ENCODE results near the gene EVA1A.

EVA1A gene

DNA sequence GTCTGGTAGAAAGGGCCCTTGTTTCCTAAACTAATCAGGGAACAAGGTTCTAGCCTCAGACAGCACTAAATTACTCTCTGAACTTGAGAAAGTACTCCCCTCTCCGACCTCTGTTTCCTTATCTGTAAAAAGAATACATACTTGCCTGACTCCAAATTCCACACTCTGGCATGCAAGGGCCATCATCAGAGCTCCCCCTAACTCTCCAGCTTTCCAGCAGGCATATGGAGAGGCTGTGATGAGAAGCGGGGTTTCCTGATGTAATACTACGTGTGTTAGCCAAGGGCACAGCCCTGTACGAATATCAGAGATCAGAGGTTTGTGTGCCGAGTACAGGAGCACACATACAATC, 1.8 kb upstream of the EVA1A start:
- no peak for DNase-seq (ENCODE audit: low read depth)

DNA sequence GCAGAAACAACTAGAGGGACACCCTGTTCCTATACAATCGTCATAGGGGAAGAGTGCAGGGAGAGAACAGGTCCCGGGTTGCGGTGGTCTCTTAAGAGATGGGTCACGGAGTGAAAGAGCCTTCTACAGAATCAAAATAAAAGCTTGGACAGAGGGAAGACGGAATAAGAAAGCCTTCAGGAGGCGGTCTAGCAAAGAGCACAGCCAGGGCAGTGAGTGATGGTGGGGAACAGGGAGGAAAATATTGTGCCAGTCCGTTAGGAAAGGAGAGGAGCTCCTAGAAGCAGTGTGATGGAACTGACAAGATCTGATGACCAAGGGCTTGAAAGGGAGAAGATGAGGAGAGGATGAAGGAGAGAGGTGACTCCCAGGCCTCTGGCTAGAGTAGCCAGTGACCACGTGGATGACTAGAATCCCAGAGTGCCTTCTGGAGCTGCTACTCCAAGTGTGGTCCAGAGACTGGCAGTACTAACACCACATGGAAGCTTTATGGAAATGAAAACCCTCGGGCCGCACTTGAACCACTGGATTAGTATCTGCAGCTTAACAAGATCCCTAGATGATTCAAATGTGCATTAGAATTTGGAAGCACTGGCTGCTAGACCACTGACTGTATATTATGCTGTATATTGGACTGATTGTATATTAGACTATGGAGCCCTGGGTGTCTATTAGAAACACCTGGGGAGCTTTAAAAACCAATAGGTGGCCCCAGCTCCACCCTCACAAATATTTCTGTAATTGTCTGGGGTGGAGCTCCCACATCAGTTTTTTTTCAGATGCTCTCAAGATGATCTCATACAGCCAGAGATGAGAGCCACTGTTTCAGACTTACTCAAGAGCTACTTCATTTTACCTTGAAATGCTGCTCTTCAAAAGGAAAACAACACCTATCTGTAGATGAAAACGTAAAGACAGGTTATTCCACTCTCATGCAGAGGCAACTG, 1.1 kb upstream of the EVA1A start:
- no peak for DNase-seq (ENCODE audit: low read depth)

DNA sequence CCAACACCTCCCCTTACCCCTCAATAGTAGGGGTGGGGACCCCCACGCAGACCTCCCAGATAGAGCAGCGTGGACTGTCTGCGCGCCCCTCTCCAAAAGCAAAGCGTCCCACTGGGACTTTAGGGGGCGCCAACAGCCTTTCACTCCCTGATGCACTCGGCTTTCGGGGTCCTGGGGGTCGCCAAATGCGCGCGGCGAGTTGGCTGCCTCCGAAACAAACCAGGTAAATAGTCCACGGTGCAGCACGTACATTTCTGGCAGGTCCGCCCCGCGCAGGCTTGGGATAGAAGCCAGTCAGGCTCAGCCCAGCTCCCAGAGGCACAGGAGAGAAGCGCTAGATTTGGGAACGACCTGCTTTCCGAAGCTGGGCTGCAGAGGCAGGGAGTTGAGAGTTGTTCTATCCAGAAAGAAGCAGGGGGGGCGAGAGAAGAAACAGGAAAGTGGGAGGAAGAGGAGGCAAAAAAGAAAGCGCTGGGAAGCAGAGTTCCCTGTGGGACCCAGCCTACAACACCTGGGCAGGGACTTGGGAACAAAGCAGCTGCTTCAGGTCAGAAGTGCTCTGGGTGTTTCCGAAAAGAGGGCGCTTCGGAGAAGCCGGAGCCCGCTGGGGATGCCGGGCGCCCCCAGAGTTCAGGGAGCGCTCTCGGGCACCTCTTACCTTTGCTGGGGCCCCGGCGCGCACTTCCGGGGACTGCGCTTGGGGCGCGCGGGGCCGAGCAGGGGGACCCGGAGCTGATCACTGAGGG, 544 bp downstream of the EVA1A start:
- DNase-seq (ENCODE audit: low read depth), result no peak

DNA sequence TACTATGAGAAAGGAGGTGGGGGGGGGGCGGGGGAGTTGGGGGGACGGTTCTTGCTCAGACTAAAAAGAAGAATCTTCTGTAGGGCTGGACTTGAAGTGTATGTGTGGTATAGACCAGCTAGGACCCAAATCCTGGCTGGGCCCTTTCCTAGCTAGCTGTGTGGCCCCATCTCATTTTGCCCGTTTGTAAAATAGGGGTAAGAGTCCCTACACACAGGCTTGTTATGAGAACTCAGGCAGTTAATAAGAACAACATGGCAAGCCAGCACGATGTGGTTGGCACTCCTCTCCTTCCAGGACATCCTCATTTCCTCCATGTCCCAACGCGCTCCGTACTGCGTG, 1.1 kb downstream of the EVA1A start:
- DNase-seq (ENCODE audit: low read depth), result no peak

DNA sequence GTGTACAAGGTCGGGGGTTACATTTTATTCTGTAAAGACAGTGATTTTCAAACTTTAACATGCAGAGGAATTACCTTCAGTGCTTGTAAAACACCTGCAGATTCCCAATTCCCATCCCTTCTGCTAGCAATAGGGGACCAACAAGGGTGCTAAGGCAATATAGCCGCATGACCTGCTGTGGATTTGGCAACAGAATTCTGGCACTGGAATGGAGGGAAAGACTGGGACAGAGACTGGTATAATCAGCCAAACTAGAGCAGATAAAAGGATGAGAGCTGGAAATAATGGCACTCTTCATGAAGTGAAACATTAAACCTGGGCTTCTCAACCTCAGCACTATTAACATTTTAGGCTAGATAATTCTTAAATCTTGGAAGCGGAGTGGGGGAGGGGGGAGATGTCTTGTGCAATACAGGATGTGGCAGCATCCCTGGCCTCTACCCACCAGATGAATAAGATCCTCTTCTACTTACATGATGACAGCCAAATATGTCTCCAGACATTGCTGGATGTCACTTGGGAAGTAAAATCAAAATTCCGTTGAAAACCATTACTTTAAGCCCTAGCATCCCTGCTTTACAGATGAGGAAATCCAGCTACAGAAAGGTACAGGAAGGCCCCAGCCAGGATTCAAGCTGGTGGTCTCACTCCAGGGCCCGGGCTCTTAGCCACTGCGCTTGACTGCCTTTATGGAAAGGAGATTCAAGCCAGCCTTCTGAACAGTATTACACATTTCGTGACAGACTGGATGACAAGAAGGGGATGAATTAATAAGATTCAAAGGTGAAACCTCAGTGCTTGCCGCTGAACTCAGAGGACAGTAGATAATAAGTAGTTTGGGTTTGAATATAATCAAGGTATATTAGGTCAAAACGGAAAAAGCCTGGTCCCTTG, 1.7 kb downstream of the EVA1A start:
- no peak for DNase-seq (ENCODE audit: low read depth)

DNA sequence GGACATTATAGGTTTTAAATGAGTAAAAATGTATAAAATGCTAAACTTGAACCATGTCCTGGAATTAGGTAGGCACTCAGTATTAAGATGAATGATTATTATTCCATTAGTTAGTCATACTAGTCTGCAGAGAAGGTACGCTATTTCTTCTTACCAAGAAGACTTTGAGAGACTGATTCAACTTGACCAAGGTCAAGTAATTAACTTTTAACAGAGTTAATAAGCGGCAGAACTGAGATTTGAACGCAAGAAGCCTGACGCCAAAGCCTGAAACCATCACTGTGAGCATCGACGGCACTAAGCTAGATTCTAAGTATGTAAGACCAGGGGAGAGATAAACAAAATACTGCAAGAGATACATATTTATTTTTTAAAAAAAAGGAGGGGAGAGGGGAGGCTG, 2.6 kb downstream of the EVA1A start:
- DNase-seq (ENCODE audit: low read depth), result no peak

DNA sequence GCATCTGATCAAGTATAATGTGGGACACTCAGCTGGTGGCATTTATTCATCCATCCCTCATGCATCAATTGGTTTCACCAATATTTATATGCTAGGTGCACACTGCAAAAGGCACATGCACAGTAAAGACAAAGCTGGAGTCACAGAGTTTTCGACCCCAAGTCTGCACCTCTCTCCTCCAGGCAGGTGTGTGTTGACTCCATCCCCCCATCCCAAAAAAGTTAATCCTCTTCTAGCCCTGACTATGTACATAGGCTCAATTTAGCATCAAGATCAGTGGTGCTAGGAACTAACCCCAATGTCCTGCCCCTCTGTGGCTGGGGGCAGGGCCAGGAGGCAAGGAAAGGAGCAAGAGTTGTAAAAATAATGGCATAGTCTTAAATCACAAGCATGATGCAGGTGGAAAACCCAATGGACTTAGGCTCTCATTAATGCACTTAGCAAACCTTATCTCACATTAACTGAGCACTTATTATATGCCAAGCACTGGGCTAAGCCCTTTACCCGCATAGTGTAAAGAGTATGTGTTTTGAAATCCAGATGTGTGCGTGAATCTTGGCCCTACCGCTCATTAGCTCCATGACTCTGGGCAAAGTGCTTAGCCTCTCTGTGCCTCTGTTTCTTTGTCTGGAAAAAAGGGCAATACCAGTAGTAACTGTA, 3.1 kb downstream of the EVA1A start:
- DNase-seq (ENCODE audit: low read depth), result no peak

DNA sequence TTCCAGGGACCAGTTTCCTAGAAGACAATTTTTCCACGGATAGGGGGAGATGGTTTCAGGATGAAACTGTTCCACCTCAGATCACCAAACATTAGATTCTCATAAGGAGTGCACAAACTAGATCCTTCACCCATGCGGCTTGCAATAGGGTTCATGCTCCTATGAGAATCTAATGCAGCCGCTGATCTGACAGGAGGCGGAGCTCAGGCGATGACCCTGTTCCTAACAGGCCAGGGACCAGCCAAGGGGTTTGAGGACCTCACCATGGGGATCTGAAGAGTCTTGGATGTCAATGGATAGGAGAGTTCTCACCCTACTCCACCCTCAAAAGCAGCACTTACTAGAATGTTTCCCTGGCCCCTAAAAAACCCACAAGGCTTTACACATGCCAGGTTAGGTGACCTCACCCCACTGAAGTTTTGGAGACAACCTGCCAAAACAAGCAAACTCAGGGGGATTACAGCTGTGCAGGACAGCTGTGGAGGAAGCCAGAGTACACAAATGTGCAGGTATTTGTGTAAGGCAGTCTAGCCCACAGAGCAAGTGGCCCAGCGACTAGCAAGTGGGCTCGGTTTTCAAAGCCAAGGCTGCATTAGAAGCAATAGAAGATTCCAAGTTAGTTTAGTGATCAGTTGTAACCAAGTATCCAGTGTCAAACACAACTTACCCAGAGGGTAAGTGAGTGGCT, 3.9 kb downstream of the EVA1A start:
- DNase-seq (ENCODE audit: low read depth), result no peak

DNA sequence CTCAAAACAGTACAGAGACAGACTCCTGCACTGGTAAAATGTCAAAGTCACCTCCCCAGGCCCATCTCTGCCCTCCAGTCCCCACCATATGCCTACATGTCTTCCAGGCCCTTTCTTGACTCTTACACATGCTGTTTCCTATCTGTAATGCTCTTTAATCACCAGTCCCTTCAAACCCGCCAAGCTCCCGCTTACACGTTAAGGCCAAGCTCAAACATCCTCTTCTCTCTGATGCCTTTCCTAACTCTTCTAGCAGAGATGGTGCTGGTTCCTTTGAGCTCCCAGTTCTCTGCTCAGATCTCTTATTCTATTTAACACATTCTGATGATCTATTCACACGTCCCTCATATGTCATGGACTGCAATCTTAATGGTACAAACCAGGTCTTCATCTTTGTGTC, 5.0 kb downstream of the EVA1A start:
- no peak for DNase-seq (ENCODE audit: low read depth)

DNA sequence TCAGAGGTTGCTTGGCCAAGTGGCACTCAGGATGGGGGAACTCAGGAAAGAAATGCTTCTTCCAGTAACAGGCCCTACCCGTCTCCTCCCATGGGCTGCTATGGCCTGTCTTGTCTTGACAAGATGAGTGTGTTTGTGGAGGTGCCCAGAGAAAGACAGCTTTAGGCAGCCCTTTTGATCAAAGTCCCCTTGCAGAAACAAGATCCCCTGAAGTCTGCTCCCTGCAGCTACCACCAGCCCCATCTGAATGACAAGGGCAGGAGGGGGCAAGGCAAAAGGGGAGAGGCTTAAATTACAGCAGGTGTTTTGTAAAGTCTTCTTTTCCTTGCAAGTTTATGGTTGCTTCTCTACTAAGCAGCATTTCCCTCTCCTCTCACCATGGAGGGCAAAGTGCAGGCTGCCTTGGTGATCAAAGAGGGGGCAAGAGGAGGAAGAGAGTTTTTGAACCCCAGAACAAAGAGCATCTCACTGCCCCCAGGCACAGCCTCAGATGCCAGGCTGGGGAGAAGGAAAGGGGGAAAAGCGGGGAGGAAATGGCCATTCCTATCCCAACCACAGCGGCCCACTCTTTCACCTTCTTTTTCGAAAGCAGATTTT, 6.7 kb downstream of the EVA1A start:
- DNase-seq (ENCODE audit: low read depth), result no peak

DNA sequence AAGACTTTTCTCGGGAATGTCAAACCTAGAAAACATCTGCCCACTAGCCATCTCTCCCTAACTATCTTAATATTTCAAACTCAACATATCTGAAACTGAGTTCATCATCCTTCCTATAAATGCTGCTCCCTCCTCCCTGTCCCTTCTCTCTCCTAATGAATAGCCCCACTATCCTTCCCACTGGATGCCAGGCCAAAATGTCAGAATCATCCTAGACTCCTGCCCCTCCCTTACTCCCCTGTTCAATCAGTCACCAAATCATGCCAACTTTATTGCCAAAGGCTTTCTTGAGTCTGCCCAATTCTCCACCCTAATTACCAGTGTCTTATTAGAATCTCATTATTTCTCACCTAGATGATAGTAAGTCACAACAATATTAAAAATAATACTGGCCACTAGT, 8.5 kb downstream of the EVA1A start:
- DNase-seq (ENCODE audit: low read depth), result no peak

DNA sequence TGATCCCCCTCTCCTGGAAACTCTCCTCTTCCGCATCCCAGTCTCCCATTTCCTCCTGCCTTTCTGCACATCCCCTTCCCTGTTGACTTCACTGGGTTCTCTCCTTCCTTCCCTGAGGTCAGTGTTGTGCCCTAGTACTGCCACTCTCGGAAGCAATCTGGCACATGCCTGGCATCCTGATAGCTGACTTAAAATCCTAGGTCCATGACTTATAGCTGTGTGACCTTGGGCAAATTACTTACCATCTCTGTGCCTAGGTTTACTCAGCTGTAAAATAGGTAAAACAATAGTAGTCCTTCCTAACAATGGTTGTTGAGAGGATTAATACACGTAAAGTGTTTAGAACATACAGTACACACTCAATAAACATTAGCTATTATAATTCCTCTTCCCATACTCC, 9.3 kb downstream of the EVA1A start:
- DNase-seq (ENCODE audit: low read depth), result no peak

DNA sequence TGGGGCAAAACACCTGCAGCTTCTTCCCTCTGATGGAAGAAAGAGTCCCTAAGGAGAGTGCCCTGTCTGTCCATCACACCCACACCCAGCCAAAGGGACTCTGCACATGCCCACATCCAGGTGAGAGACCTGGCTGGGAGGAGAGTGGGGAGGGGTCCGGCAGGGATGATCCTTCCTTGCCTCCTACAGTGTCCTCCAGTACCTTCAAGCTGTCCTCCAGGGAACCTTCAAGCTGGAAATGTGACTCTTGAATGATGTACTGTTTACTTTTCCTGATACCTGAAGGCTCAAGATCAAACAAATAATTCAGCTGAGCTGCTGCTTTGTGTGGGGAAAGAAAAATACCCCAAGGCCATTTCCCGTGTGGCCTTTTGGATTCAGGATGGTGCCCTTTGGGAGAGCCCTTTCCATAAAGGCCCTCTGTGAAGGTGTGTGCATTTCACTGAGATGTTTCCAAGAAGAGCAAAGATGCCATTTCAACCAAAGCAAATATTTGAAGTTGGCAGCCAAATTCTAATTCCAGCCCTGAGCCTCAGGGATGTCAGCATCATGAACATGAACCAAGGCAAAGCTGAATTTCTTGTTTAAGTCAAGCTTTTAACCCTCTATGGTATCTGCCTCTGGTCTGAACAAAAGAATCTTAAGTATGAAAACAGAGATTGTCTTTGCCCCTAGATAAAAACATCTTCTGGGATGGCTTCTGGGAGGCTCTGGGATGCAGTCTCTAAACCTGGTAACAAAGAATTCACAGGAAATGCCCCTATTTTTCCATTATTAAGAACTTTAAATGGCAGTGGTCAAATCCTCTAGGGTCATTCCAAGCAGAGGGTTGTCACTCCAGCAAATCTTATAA, 11.1 kb downstream of the EVA1A start:
- no peak for DNase-seq (ENCODE audit: low read depth)

DNA sequence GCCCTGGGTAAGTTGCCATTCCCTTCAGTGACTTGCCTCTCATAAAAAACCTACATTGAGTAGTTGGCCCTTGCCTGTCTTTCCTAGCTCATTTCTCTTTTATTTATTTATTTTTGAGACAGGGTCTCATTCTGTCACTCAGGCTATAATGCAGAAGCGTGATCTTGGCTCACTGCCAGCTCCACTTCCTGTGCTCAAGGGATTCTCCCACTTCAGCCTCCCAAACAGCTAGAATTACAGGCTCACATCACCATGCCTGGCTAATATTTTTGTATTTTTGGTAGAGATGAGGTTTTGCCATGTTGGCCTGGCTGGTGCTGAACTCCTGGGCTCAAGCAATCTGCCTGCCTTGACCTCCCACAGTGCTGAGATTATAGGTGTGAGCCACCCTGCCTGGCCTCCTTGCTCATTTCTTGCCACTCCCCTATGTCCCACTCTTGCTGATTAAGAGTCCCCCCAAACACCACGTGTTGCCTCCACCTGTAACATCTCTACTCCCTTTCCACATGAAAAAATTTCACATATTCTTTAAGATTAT, 12.6 kb downstream of the EVA1A start:
- no peak for DNase-seq (ENCODE audit: low read depth)

DNA sequence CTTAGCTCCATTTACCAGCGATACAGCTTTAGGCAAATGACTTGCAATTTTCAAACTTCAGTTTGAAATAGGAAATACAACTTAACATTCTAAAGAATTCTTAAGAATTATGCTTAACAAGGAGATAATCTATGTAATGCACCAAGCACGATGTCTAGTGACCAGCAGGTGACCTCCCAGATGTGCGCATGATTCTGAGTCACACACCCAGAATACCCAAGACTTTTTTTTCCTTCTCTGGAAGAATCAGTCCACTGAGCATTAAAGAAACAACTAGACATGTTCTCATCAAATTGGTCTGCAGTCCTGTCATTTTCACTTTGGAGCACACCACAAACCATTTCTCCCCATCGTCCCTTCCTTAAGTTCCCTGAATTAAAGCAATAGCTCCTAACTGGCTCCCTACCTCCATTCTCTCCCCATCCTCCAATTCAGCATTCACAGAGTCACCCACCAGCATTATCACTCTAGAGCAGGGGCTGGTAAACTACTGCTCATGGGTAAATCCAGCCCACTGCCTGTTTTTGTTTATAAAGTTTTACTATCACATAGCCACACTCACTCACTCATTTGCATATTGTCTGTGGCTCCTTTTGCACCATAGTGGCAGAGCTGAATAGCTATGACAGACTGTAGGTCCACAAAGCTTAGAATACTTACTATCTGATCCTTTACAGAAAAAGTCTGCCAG, 13.2 kb downstream of the EVA1A start:
- no peak for DNase-seq (ENCODE audit: low read depth)

DNA sequence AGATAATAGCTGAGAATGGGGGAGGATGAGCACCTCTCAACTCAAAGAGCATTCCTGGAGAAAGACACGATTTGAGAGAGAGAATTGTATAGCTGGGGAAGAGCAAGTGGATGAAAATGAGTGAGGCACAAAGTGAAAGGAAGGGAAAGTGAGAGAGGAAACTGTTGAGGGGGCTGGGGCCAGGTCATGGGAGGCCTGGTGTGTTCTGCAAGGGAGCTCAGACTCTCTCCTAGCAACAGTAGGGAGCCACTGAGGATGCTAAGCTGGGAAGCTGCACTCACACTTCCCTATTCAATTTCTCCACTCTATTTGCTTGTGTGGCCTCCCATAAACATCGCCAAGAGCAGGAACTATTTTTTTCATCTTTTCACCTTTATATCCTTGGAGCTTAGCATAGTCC, 14.8 kb downstream of the EVA1A start:
- DNase-seq (ENCODE audit: low read depth), result no peak

DNA sequence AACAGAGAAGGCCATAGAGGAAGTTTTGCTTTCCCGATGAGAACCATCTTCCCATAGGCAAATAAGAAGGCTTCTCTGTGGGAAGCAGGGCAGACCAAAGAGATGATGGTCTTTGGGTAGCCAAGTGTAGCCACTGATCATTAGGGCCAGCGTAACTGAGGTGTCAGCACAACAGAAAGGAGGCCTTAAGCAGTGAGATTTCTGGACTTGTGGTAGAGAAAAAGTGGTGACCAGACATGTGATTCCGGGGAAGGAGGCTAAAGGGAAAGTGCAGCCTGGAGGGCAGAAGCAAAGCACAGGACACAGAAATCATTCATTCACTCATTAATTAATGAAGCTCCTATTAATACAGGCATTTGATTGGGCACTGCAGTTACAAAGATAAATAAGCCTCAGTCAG, 15.4 kb downstream of the EVA1A start:
- DNase-seq (ENCODE audit: low read depth), result no peak

DNA sequence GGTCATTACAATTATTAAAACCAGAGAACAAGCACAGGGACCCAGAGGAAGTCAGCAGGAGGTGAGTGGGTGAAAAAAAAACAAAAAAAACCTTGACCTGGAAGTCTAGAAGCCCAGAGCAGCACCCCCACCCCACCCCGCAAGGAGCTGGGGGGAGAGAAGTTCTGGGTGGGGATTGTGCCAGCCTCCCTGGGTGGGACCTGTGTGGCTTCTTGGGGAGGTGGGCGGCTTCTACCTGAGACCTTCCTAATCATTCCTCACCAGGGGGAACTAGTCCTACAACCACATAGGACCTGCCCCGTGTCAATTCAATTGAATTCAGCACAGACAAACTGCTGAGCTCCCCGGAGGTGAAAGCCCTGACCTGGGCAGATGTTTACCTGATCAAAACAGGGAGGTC, 17.3 kb downstream of the EVA1A start:
- no peak for DNase-seq (ENCODE audit: low read depth)

DNA sequence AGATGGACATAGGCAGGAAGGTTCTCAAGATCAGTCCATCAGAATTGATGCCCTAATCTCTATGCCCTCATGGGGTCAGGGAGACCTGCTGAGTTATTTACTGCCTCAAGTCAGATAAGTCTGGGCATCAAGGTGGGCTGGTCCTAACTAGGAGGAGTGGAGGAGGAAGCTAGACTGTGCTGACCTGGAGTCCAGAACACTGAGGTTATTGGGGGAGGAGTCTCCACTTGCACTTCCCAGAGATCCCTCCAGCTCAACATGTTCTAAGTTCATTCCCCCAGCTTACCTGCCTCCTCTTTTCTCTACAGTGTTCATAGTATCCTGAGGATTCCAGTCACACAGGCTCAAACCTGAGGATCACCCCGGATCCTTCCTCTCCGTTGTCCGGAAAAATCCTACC, 19.3 kb downstream of the EVA1A start:
- DNase-seq (ENCODE audit: low read depth), result no peak

Data from T-helper 22 cell (primary cell).